ENCODE results near the gene CDH4.

- no peak for TF ChIP-seq CTCF (IDR thresholded peaks at IDR 0.05; ENCODE audit: insufficient read depth, low read length, poor library complexity, severe bottlenecking)
- no peak for TF ChIP-seq EZH2phosphoT487 (conservative IDR thresholded peaks at IDR 0.05; ENCODE audit: low read length)
Observed at GRCh38 chr20:61615806-61616205, 363.7 kb downstream of the CDH4 start.
